DMS114 treated with DMSO at 0.1 percent for 48 hours (cell line): ENCODE data around the gene AGTPBP1.
"Not testable (repeated sequence)": the region's sequence is repeated elsewhere in the genome, so short reads cannot be mapped to it uniquely, and the experiment has no call there.

Experiments used
- DNase-seq: peaks from one replicate; lab custom pipeline; 2025; ENCODE audit not compliant: unreplicated experiment; lab: John Stamatoyannopoulos, UW

The AGTPBP1 gene

GRCh38 chr9:85741875-85742596, at the start of gene AGTPBP1:
TSS of gene AGTPBP1 (minus strand) at chr9:85741954. CDS start at chr9:85712533, 29,421 bp downstream.
- DNase-seq: peak; percentile 69

GRCh38 chr9:85786116-85786515, 44.4 kb upstream of the AGTPBP1 start:
- DNase-seq: not testable (repeated sequence)

- DNase-seq: not testable (repeated sequence)
Observed at GRCh38 chr9:85773844-85774243, 32.1 kb upstream of the AGTPBP1 start.

GRCh38 chr9:85761802-85762201, 20.0 kb upstream of the AGTPBP1 start:
- DNase-seq: not testable (repeated sequence)

- DNase-seq: not testable (repeated sequence)
Observed at GRCh38 chr9:85757716-85758115, 16.0 kb upstream of the AGTPBP1 start.

- DNase-seq: not testable (repeated sequence)
Observed at GRCh38 chr9:85756216-85756615, 14.5 kb upstream of the AGTPBP1 start.

GRCh38 chr9:85746309-85746708, 4.6 kb upstream of the AGTPBP1 start:
- DNase-seq: no peak

- no peak for DNase-seq
Observed at GRCh38 chr9:85745203-85745602, 3.4 kb upstream of the AGTPBP1 start.

GRCh38 chr9:85744480-85744879, 2.7 kb upstream of the AGTPBP1 start:
- no peak for DNase-seq

GRCh38 chr9:85743275-85744128, 1.7 kb upstream of the AGTPBP1 start:
- DNase-seq: no peak

- peak; percentile 27 for DNase-seq
Observed at GRCh38 chr9:85742597-85742936, 813 bp upstream of the AGTPBP1 start.

- no peak for DNase-seq
Observed at GRCh38 chr9:85741095-85741874, 469 bp downstream of the AGTPBP1 start.

- peak; percentile 12 for DNase-seq
Observed at GRCh38 chr9:85740787-85741094, 1.0 kb downstream of the AGTPBP1 start.

GRCh38 chr9:85738509-85738908, 3.2 kb downstream of the AGTPBP1 start:
- no peak for DNase-seq

- DNase-seq: no peak
Observed at GRCh38 chr9:85737671-85738070, 4.1 kb downstream of the AGTPBP1 start.

GRCh38 chr9:85730916-85731630, 10.7 kb downstream of the AGTPBP1 start:
- DNase-seq: no peak

GRCh38 chr9:85729882-85730281, 11.9 kb downstream of the AGTPBP1 start:
- DNase-seq: no peak

- DNase-seq: no peak
Observed at GRCh38 chr9:85727500-85727899, 14.3 kb downstream of the AGTPBP1 start.

GRCh38 chr9:85726737-85727136, 15.0 kb downstream of the AGTPBP1 start:
- no peak for DNase-seq

- DNase-seq: no peak
Observed at GRCh38 chr9:85723215-85723614, 18.5 kb downstream of the AGTPBP1 start.

- DNase-seq: not testable (repeated sequence)
Observed at GRCh38 chr9:85719411-85719810, 22.3 kb downstream of the AGTPBP1 start.
